Esophagus squamous epithelium (tissue), 4 donors: ENCODE measurements around the gene TNFRSF12A.

Source experiments
- CTCF ChIP-seq, 6 experiments: fragments of 450-650 bp in 4 of 6; fragments of 200-600 bp in 2 of 6; sonication (generic) in 2 of 6; IDR thresholded peaks; one replicate each; pipeline ENCODE4 v1.5.1; 2016 to 2019; ENCODE audit warnings: antibody characterized with exemption in 6 of 6, mild to moderate bottlenecking in 4 of 6, moderate library complexity in 4 of 6
- POLR2A ChIP-seq, 4 donors: fragments of 450-650 bp; IDR thresholded peaks; one replicate each; pipeline ENCODE4 v1.6.1; 2017; ENCODE audit warnings: antibody characterized with exemption in 4 of 4, mild to moderate bottlenecking in 4 of 4, moderate library complexity in 3 of 4

GRCh38 chr16:3019594-3020246, 448 bp upstream of the TNFRSF12A start:
- TF ChIP-seq POLR2A (IDR thresholded peaks at IDR 0.05) (no peak), CTCF (IDR thresholded peaks at IDR 0.05) (no peak)
